AG09309 (cell line): ENCODE measurements around the gene CNIH3.

ENCODE experiments used
- DNase-seq: peaks from one replicate; pipeline ENCODE4 v3.0.0-alpha.2; 2010; ENCODE audit warnings: low read depth
- H3K4me3 ChIP-seq: 2 replicates; pipeline ENCODE4 v1.5.1; 2011; ENCODE audit warnings: mild to moderate bottlenecking, low read depth, low read length, moderate library complexity; ENCODE audit not compliant: control insufficient read depth
- TF ChIP-seq, protein P1 (sequence below): IDR thresholded peaks from 2 replicates; pipeline ENCODE4 v1.5.1; 2011; ENCODE audit warnings: mild to moderate bottlenecking, low read depth, low read length, inconsistent platforms; ENCODE audit not compliant: insufficient read depth, control insufficient read depth; ENCODE audit errors: missing control alignments

CNIH3 gene

DNA sequence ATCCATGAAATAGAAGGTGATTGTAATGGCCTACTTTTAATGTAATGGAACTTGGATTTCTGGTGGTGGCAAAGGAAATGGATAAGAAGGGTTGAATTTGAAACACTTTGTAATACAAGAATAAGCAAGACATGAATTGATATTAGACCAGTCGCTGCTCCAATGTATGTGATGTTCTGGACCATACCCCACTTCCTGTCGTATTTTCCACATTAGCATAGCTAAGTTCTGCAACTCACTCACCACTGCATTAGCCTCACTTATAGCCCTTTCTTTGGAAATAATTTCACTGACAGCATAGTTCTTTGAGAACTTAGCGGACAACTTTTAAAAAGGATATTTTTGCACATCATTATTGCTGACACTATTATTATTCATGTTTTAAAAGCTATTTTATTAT is 32.3 kb upstream of the CNIH3 start:
- TF ChIP-seq, protein P1, sequence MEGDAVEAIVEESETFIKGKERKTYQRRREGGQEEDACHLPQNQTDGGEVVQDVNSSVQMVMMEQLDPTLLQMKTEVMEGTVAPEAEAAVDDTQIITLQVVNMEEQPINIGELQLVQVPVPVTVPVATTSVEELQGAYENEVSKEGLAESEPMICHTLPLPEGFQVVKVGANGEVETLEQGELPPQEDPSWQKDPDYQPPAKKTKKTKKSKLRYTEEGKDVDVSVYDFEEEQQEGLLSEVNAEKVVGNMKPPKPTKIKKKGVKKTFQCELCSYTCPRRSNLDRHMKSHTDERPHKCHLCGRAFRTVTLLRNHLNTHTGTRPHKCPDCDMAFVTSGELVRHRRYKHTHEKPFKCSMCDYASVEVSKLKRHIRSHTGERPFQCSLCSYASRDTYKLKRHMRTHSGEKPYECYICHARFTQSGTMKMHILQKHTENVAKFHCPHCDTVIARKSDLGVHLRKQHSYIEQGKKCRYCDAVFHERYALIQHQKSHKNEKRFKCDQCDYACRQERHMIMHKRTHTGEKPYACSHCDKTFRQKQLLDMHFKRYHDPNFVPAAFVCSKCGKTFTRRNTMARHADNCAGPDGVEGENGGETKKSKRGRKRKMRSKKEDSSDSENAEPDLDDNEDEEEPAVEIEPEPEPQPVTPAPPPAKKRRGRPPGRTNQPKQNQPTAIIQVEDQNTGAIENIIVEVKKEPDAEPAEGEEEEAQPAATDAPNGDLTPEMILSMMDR, result no peak
- DNase-seq, result no peak
- H3K4me3 ChIP-seq, result no peak overlapping the region

DNA sequence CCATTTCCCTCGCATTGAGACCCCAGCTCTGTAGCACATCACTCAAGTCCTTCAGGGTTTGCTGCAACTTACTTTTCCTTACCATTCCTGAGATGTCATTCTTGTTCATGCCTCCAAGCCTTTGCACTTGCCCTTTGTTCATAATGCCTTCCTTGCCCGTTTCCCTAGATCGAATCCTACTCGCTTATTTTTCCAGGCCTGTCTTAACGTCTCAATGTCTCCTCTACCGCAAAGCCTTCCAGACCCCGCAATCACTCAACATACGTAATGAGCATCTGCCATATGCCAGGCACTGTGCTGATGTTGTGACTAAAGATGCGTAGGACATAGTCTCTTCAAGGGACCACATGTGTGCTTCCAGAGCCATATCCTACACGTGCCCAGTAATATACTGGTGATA is 31.1 kb upstream of the CNIH3 start:
- no peak for DNase-seq
- no peak overlapping the region for H3K4me3 ChIP-seq
- TF ChIP-seq, protein P1, result no peak

- TF ChIP-seq, protein P1, result no peak
- DNase-seq, result no peak
- no peak overlapping the region for H3K4me3 ChIP-seq
These were observed 29.1 kb upstream of the CNIH3 start for GRCh38 chr1:224587051-224587450.

- DNase-seq, result no peak
- TF ChIP-seq, protein P1, result no peak
- no peak overlapping the region for H3K4me3 ChIP-seq
These were observed 27.6 kb upstream of the CNIH3 start for GRCh38 chr1:224588515-224588914.

GRCh38 chr1:224589006-224589405 is 27.1 kb upstream of the CNIH3 start:
- no peak for DNase-seq
- TF ChIP-seq, protein P1, result no peak

DNA sequence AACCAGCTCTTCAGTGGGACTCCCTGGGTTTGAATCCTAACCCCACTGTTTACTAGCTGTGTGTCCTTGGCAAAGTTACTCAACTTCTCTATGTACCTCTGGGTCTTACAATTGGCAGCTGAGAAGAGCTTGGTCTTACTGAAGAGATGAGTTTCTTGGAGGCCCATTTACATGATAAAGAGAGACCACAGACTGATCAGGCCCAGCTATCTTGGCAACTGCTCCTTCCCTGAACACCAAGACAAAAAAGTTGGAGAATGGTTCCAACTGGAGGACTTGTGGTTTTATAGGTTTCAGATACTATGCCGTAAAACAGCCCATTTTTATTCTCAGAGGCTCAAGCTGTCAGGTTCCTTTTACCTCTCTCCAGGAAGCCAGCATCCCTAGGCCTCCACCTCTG is 24.8 kb upstream of the CNIH3 start:
- H3K4me3 ChIP-seq, result no peak overlapping the region
- no peak for DNase-seq
- TF ChIP-seq, protein P1, result no peak

More at GRCh38 chr1:224589006-224589405, 27.1 kb upstream of the CNIH3 start:
- no peak overlapping the region for H3K4me3 ChIP-seq
